Neuronal stem cell (in vitro differentiated cells): ENCODE measurements around the gene LRRC32.

Experiments
- DNase-seq: peaks from one replicate; pipeline ENCODE4 v3.0.0-alpha.2; 2013; ENCODE audit warnings: low spot score
- H2AFZ ChIP-seq: one replicate; pipeline ENCODE4 v1.6.1; 2013; ENCODE audit warnings: mild to moderate bottlenecking, low read length, inconsistent platforms
- H2AK5ac ChIP-seq: 2 replicates; pipeline ENCODE4 v1.6.1; 2013; ENCODE audit warnings: low read depth, mild to moderate bottlenecking, inconsistent platforms, low read length, moderate library complexity, mixed read lengths
- H2BK120ac ChIP-seq: 2 replicates; pipeline ENCODE4 v1.6.1; 2013; ENCODE audit warnings: low read depth, mild to moderate bottlenecking, inconsistent platforms, low read length, moderate library complexity, mixed read lengths
- H2BK12ac ChIP-seq: one replicate; pipeline ENCODE4 v1.6.1; 2013; ENCODE audit warnings: low read length, inconsistent platforms
- H2BK15ac ChIP-seq: 2 replicates; pipeline ENCODE4 v1.6.1; 2013; ENCODE audit warnings: mild to moderate bottlenecking, low read length, inconsistent platforms, mixed read lengths
- H2BK5ac ChIP-seq: one replicate; pipeline ENCODE4 v1.6.1; 2013; ENCODE audit warnings: inconsistent platforms, mild to moderate bottlenecking, low read length, moderate library complexity
- H3K14ac ChIP-seq: one replicate; pipeline ENCODE4 v1.6.1; 2013; ENCODE audit warnings: low read length, inconsistent platforms
- H3K18ac ChIP-seq: 2 replicates; pipeline ENCODE4 v1.6.1; 2013; ENCODE audit warnings: low read length, inconsistent platforms
- H3K23ac ChIP-seq: 2 replicates; pipeline ENCODE4 v1.6.1; 2013; ENCODE audit warnings: low read depth, mild to moderate bottlenecking, mixed read lengths, low read length, inconsistent platforms; ENCODE audit not compliant: poor library complexity
- H3K27ac ChIP-seq: replicated peaks from 3 replicates; pipeline ENCODE4 v1.5.1; 2013; ENCODE audit warnings: low read length, inconsistent platforms
- H3K27me3 ChIP-seq, 3 experiments: 2 replicates each; pipeline ENCODE4 v1.6.1; 2013; ENCODE audit warnings: low read length in 3 of 3, mild to moderate bottlenecking in 2 of 3, inconsistent platforms in 1 of 3, low read depth in 1 of 3, mixed read lengths in 1 of 3, moderate library complexity in 1 of 3; ENCODE audit not compliant: control insufficient read depth in 3 of 3, insufficient read depth in 3 of 3
- H3K36me3 ChIP-seq, 2 donors: replicated peaks in 1 of 2; 2 replicates each; pipeline ENCODE4 v1.6.1; 2013; ENCODE audit warnings: low read length in 2 of 2; ENCODE audit not compliant: control insufficient read depth in 2 of 2, insufficient read depth in 2 of 2
- H3K4ac ChIP-seq: 2 replicates; pipeline ENCODE4 v1.6.1; 2013; ENCODE audit warnings: inconsistent platforms, mild to moderate bottlenecking, low read length, moderate library complexity
- H3K4me1 ChIP-seq, 2 donors: 1 replicate in 1 of 2; 2 replicates in 1 of 2; pipeline ENCODE4 v1.6.1; 2013; ENCODE audit warnings: low read length in 2 of 2, low read depth in 1 of 2; ENCODE audit not compliant: control insufficient read depth in 2 of 2, insufficient read depth in 1 of 2
- H3K4me2 ChIP-seq: one replicate; pipeline ENCODE4 v1.6.1; 2013; ENCODE audit warnings: mild to moderate bottlenecking, low read length, inconsistent platforms; ENCODE audit not compliant: insufficient read depth, poor library complexity, severe bottlenecking
- H3K4me3 ChIP-seq, 2 donors: 2 replicates each; pipeline ENCODE4 v1.5.1; 2013; ENCODE audit warnings: low read length in 2 of 2, mild to moderate bottlenecking in 2 of 2, inconsistent platforms in 1 of 2, moderate library complexity in 1 of 2
- H3K79me1 ChIP-seq: one replicate; pipeline ENCODE4 v1.6.1; 2013; ENCODE audit warnings: low read depth, mild to moderate bottlenecking, inconsistent platforms, low read length, moderate library complexity
- H3K9ac ChIP-seq: one replicate; pipeline ENCODE4 v1.6.1; 2013; ENCODE audit warnings: mild to moderate bottlenecking, low read depth, low read length, inconsistent platforms; ENCODE audit not compliant: poor library complexity
- H3K9me3 ChIP-seq, 2 donors: replicated peaks in 1 of 2; 2 replicates each; pipeline versions ENCODE3 to v1.6.1; 2013; ENCODE audit warnings: low read length in 2 of 2, mild to moderate bottlenecking in 2 of 2, inconsistent platforms in 1 of 2, low read depth in 1 of 2, mixed read lengths in 1 of 2, moderate library complexity in 1 of 2; ENCODE audit not compliant: control insufficient read depth in 2 of 2, insufficient read depth in 1 of 2
- H4K8ac ChIP-seq: one replicate; pipeline ENCODE4 v1.6.1; 2013; ENCODE audit warnings: low read depth, mild to moderate bottlenecking, inconsistent platforms, low read length, moderate library complexity
- H4K91ac ChIP-seq: one replicate; pipeline ENCODE4 v1.6.1; 2013; ENCODE audit warnings: low read length, low read depth, mild to moderate bottlenecking, inconsistent platforms; ENCODE audit not compliant: poor library complexity
- WGBS, 2 donors: extraction: QIAGEN DNeasy Blood & Tissue Kit; methylation state at CpG; one replicate each; pipeline ENCODE4 v1.1.7; 2013; ENCODE audit warnings: missing lambda C conversion rate in 2 of 2, mixed read lengths in 1 of 2; ENCODE audit not compliant: insufficient read length in 2 of 2, insufficient replicate concordance in 1 of 2; ENCODE audit errors: extremely low coverage in 2 of 2; 5-methylcytosine and 5-hydroxymethylcytosine counted together

LRRC32 gene

GRCh38 chr11:76641905-76642304 lies 28.6 kb downstream of the LRRC32 start:
- WGBS, 2 donors, result no CpG with 5 or more reads among the region's 4 CpGs
- Histone ChIP-seq H3K4me1 (peaks cover 0 to 2% of the 10 kb centered on the region in 2 donors), H2AK5ac (no peak overlapping the region), H3K23ac (no peak overlapping the region), H2AFZ (no peak overlapping the region), H3K36me3 (no peaks in the 10 kb centered on the region), H3K18ac (no peak overlapping the region), H3K4me2 (no peak overlapping the region), H3K27me3 (no peaks in the 10 kb centered on the region), H3K9ac (no peak overlapping the region), H2BK12ac (no peak overlapping the region), H2BK5ac (no peak overlapping the region), H2BK15ac (no peak overlapping the region), H3K9me3 (no peaks in the 10 kb centered on the region), H2BK120ac (no peak overlapping the region), H3K79me1 (no peaks in the 10 kb centered on the region), H3K4me3 (no peak overlapping the region), H3K14ac (no peak overlapping the region), H4K91ac (no peak overlapping the region), H3K27ac (no peak overlapping the region), H3K4ac (no peak overlapping the region), H4K8ac (no peak overlapping the region)
- no peak for DNase-seq

- H3K36me3 ChIP-seq, result no peaks in the 10 kb centered on the region
- no peak overlapping the region for H3K14ac ChIP-seq
- no peak overlapping the region for H2AFZ ChIP-seq
- no peak overlapping the region for H3K18ac ChIP-seq
- no CpG with 5 or more reads among the region's 5 CpGs for WGBS, 2 donors
- peak; percentile 14 for DNase-seq
- H3K4me1 ChIP-seq, result peaks cover 0 to 2% of the 10 kb centered on the region in 2 donors
- H3K9ac ChIP-seq, result peak overlapping the region; percentile 9
- H3K27ac ChIP-seq, result no peak overlapping the region
- no peak overlapping the region for H3K23ac ChIP-seq
- no peak overlapping the region for H3K4me3 ChIP-seq
- no peak overlapping the region for H2BK12ac ChIP-seq
- H3K4ac ChIP-seq, result no peak overlapping the region
- no peak overlapping the region for H2BK120ac ChIP-seq
- H2BK5ac ChIP-seq, result no peak overlapping the region
- no peak overlapping the region for H3K4me2 ChIP-seq
- H3K9me3 ChIP-seq, result no peaks in the 10 kb centered on the region
- no peak overlapping the region for H2BK15ac ChIP-seq
- no peaks in the 10 kb centered on the region for H3K79me1 ChIP-seq
- no peak overlapping the region for H4K8ac ChIP-seq
- H4K91ac ChIP-seq, result no peak overlapping the region
- no peak overlapping the region for H2AK5ac ChIP-seq
- peaks cover 0 to 11% (median 0%) of the 10 kb centered on the region in 3 experiments for H3K27me3 ChIP-seq
Measured at GRCh38 chr11:76640501-76640900, 30.0 kb downstream of the LRRC32 start.

- no peak overlapping the region for H3K4me2 ChIP-seq
- no peak overlapping the region for H3K4ac ChIP-seq
- H2AK5ac ChIP-seq, result no peak overlapping the region
- no peak overlapping the region for H3K23ac ChIP-seq
- no peak overlapping the region for H4K91ac ChIP-seq
- H3K9ac ChIP-seq, result no peak overlapping the region
- peak overlapping the region; percentile 46 for H3K18ac ChIP-seq
- H2BK120ac ChIP-seq, result no peak overlapping the region
- peak overlapping the region; percentile 12 for H2BK15ac ChIP-seq
- no CpG with 5 or more reads among the region's 2 CpGs for WGBS, 2 donors
- H3K4me1 ChIP-seq, result peaks cover 0 to 2% of the 10 kb centered on the region in 2 donors
- peaks cover 0 to 14% (median 0%) of the 10 kb centered on the region in 3 experiments for H3K27me3 ChIP-seq
- H3K9me3 ChIP-seq, result no peaks in the 10 kb centered on the region
- H3K79me1 ChIP-seq, result no peaks in the 10 kb centered on the region
- H3K4me3 ChIP-seq, result no peak overlapping the region
- H3K27ac ChIP-seq, result no peak overlapping the region
- peak overlapping the region; percentile 28 for H3K14ac ChIP-seq
- H4K8ac ChIP-seq, result no peak overlapping the region
- H2BK5ac ChIP-seq, result no peak overlapping the region
- H3K36me3 ChIP-seq, result no peaks in the 10 kb centered on the region
- no peak overlapping the region for H2AFZ ChIP-seq
- peak overlapping the region; percentile 5 for H2BK12ac ChIP-seq
- DNase-seq, result no peak
Measured at GRCh38 chr11:76639621-76640020, 30.9 kb downstream of the LRRC32 start.

- peaks cover 0 to 2% of the 10 kb centered on the region in 2 donors for H3K4me1 ChIP-seq
- WGBS, 2 donors, result no CpG with 5 or more reads among the region's 11 CpGs
- H3K18ac ChIP-seq, result no peak overlapping the region
- peaks cover 0 to 20% (median 0%) of the 10 kb centered on the region in 3 experiments for H3K27me3 ChIP-seq
- H3K4me2 ChIP-seq, result no peak overlapping the region
- H4K91ac ChIP-seq, result no peak overlapping the region
- no peaks in the 10 kb centered on the region for H3K79me1 ChIP-seq
- no peak for DNase-seq
- H3K9ac ChIP-seq, result no peak overlapping the region
- H2AFZ ChIP-seq, result no peak overlapping the region
- H2BK15ac ChIP-seq, result no peak overlapping the region
- H4K8ac ChIP-seq, result no peak overlapping the region
- no peak overlapping the region for H3K4ac ChIP-seq
- H2AK5ac ChIP-seq, result no peak overlapping the region
- no peak overlapping the region for H2BK120ac ChIP-seq
- H3K36me3 ChIP-seq, result no peaks in the 10 kb centered on the region
- H2BK12ac ChIP-seq, result no peak overlapping the region
- no peak overlapping the region for H3K23ac ChIP-seq
- no peak overlapping the region for H3K27ac ChIP-seq
- H3K9me3 ChIP-seq, result no peaks in the 10 kb centered on the region
- H3K4me3 ChIP-seq, result no peak overlapping the region
- H3K14ac ChIP-seq, result no peak overlapping the region
- H2BK5ac ChIP-seq, result no peak overlapping the region
Measured at GRCh38 chr11:76638270-76639197, 32.0 kb downstream of the LRRC32 start.
